HEK293T (cell line): Measurements from ENCODE around the gene BICD1.

Experiments used
- NFRKB ChIP-seq: fragments of 450-650 bp; IDR thresholded peaks from 2 replicates; pipeline ENCODE4 v1.6.1; 2016; ENCODE audit warnings: mild to moderate bottlenecking, moderate library complexity
- TARDBP ChIP-seq: fragments of 450-650 bp; IDR thresholded peaks from 2 replicates; pipeline ENCODE4 v1.6.1; 2016
- TF ChIP-seq, protein P1 (sequence below): fragments of 450-650 bp; IDR thresholded peaks from 2 replicates; pipeline ENCODE4 v1.6.1; 2016

DNA sequence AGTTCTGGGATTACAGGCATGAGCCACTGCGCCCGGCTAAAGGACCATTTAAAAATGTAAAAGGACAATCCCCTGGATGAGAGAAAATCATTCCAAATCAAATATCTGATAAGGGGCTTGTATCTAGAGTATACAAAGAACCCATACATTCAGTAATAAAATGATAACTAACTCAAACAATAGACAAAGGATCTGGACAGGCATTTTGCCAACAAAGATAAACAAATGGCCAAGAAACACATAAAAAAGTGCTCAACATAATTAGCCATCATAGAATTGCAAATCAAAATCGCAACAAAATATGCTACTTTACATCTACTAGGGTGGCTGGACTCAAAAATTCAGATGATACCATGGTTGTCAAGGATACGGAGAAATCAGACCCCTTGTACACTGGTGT lies 8.5 kb upstream of the BICD1 start:
- TF ChIP-seq, protein P1, sequence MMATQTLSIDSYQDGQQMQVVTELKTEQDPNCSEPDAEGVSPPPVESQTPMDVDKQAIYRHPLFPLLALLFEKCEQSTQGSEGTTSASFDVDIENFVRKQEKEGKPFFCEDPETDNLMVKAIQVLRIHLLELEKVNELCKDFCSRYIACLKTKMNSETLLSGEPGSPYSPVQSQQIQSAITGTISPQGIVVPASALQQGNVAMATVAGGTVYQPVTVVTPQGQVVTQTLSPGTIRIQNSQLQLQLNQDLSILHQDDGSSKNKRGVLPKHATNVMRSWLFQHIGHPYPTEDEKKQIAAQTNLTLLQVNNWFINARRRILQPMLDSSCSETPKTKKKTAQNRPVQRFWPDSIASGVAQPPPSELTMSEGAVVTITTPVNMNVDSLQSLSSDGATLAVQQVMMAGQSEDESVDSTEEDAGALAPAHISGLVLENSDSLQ: no peak
- TF ChIP-seq TARDBP (no peak), NFRKB (no peak)
